Measurements from ENCODE around the gene LILRA2. TPM values are rescaled to one million over a fixed set of nuclear protein-coding genes. Genes with fewer than 3 reads are reported as not detected.

LILRA2 gene
- total and polyA plus RNA-seq, 10 of the 15 experiments (the other 5 are each of a cell fraction or from before 2014, with no cell fraction given), result 0.16 to 1.8 (median 0.43) TPM

- TF ChIP-seq ZBTB40 (IDR thresholded peaks at IDR 0.05; ENCODE audit: borderline replicate concordance) (no peak), ZBTB4 (CRISPR knock-in tag; IDR thresholded peaks at IDR 0.05) (no peak), PML (IDR thresholded peaks at IDR 0.05; ENCODE audit: low read length) (0 out of 2 replicates have a peak, but pooled peaks have one; percentile 27), SREBF1 (IDR thresholded peaks at IDR 0.05; ENCODE audit: low read length) (no peak), FOXM1 (IDR thresholded peaks at IDR 0.05; ENCODE audit: low read depth, low read length) (no peak)
Measured at GRCh38 chr19:54630782-54631181, 57.2 kb downstream of the LILRA2 start (continued).

Data from GM12878 (cell line).